ENCODE results near the gene FKRP.

FKRP gene

DNA sequence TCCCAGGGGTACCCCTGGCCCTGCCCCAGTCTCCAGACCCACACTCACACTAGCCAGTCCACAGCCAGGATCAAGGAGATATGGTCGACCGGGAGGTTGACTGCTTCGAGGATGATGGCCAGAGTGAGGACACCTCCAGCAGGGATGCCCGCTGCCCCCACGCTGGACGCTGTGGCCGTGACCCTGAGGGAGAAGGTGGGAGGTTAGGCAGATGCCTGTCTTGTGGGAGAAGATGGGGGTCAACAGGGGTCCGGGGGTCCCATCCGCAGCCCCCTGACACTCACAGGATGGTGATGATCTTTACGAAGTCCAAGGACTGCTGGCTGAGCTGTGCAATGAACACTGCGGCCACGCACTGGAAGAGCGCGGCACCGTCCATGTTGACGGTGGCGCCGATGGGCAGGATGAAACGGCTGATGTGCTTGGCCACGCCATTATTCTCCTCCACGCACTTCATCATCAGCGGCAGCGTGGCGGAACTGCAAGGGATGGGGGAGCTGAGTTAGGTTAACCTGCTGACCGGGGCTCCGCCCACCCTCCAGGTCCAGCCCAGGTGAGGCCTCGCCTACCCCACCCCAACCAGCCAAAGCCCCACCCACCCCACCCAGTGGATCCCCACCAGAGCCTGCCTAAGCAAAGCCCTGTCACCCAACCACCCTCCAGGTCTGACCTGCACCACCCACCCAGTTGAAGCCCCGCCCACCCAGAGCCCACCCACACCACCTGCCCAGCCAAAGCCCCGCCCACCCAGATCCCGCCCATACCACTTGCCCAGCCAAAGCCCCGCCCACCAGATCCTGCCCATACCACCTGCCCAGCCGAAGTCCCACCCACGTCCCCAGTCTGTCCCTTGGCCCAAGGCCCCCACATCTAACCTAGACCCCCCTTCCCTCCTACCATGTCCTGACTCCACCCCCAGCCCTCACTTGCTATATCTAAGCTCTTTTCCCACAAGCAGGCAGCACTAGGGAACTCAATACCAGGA lies 31.4 kb downstream of the FKRP start:
- no peak for TF ChIP-seq CEBPB (IDR thresholded peaks at IDR 0.05)
- no peak for TF ChIP-seq NFIC (IDR thresholded peaks at IDR 0.05)
- TF ChIP-seq ZBTB7A (IDR thresholded peaks at IDR 0.05; ENCODE audit: low read depth): peak; percentile 36; the same call in 1 of the 2 replicates

- TF ChIP-seq RAD21 (IDR thresholded peaks at IDR 0.05; ENCODE audit: low read depth): peak; percentile 29; the same call in 1 of the 2 replicates
Observed at GRCh38 chr19:46777956-46778645, 32.2 kb downstream of the FKRP start.

DNA sequence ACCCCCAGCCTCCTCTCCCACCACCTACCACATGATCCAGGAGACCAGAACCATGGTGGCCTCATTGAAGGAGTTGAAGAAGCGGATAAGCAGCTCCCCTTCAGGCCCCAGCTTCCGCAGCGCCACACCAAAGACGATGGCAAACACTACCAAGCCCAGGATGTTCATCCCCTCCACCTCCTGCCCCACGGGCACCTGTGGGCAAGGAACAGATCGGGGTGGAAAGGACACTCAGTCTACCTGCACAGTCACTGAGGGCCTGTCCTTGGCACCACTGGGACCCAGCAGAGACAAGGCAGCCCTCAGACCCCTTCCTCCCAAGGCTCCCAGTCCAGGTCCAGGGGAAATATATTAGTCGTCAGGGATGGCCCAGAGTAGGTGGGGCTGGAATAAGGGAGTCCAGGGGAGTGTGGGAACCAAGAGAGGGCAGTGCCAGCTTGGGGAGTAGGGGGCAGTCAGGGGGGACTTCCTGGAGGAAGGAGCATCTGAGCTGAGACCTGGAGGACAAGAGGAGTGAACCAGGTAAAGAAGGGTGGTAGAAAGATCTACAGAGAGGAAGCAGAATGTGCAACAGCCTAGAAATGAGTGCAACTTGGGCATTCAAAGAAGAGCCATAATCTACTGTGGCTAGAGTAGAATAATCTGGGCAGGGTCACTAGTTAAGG lies 36.6 kb downstream of the FKRP start:
- TF ChIP-seq FOXM1 (IDR thresholded peaks at IDR 0.05; ENCODE audit: borderline replicate concordance, low read depth) (no peak), CREB1 (IDR thresholded peaks at IDR 0.05; ENCODE audit: low read depth) (no peak), TCF12 (IDR thresholded peaks at IDR 0.05; ENCODE audit: low read depth) (no peak), RAD21 (IDR thresholded peaks at IDR 0.05; ENCODE audit: low read depth) (no peak), ZBTB7A (IDR thresholded peaks at IDR 0.05; ENCODE audit: low read depth) (no peak), TAF1 (IDR thresholded peaks at IDR 0.05; ENCODE audit: low read depth) (no peak)
- TF ChIP-seq, protein P1, sequence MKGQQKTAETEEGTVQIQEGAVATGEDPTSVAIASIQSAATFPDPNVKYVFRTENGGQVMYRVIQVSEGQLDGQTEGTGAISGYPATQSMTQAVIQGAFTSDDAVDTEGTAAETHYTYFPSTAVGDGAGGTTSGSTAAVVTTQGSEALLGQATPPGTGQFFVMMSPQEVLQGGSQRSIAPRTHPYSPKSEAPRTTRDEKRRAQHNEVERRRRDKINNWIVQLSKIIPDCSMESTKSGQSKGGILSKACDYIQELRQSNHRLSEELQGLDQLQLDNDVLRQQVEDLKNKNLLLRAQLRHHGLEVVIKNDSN (IDR thresholded peaks at IDR 0.05): no peak

DNA sequence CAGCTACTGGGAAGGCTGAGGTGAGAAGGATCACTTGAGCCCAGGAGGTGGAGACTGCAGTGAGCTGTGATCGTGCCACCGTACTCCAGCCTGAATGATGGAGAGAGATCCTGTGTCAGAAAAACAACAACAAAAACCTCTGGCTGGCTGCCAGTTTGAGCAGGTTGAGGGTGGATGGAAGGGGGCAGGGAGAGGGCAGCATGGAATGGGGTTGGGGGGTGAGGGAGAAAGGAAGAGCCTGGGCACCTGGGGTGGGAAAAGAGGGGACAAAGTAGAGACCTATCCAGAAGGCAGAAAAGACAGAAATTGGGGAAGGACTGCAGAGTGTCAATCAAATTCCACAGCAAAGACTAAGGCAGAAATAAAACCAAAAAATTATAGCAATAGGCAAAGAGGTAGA lies 37.8 kb downstream of the FKRP start:
- TF ChIP-seq NFIC (IDR thresholded peaks at IDR 0.05): peak; percentile 48; the same call in 1 of the 2 replicates
- no peak for TF ChIP-seq YY1 (IDR thresholded peaks at IDR 0.05; ENCODE audit: low read depth)
- no peak for TF ChIP-seq ZBTB7A (IDR thresholded peaks at IDR 0.05; ENCODE audit: low read depth)
- no peak for TF ChIP-seq EP300 (IDR thresholded peaks at IDR 0.05; ENCODE audit: borderline replicate concordance)
- no peak for TF ChIP-seq TEAD4 (IDR thresholded peaks at IDR 0.05)
- TF ChIP-seq, protein P1 (IDR thresholded peaks at IDR 0.05): no peak

DNA sequence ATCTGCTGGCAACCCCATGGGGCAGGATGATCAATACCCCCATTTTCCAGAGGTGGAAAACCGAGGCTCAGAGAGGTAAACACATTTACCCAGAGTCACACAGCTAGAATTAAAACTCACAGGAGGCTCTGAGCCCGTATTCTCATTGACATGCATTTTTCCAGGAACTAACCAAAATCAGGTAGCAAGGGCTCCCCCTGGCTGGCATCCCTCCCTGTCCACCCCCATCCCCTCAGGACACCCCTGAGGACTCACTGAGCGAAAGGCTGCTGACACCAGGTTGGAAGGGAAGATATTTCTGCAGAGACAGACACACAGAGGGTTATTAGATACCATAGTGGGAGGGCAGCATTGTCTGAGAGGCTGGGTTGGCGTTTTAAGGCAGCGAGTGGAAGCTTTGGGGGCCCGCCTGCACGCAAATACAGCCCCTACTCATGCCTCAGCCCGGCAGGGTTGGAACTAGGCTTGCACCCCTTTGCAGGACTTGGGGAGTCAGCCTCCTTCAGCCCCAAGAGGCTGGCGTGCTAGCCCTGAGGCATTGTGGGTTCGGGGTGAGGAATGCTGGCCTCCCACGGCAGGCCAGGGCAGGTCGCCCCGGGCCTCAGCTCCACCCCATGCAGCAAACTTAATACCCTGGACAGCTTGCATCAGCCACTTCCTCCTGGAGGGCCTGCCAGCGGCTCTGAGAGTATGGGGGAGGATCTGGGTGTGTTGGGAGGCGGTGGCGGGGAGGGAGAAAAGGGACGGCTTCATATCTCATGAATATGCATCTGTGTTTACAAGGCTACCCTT lies 38.6 kb downstream of the FKRP start:
- TF ChIP-seq YY1 (IDR thresholded peaks at IDR 0.05; ENCODE audit: low read depth) (0 out of 2 replicates have a peak, but pooled peaks have one; percentile 23), TEAD4 (IDR thresholded peaks at IDR 0.05) (peak; percentile 77), REST (IDR thresholded peaks at IDR 0.05; ENCODE audit: low read depth) (no peak), NFIC (IDR thresholded peaks at IDR 0.05) (peak; percentile 39; the same call in 1 of the 2 replicates), EP300 (IDR thresholded peaks at IDR 0.05; ENCODE audit: borderline replicate concordance) (peak; percentile 69; the same call in 1 of the 2 replicates), ZBTB7A (IDR thresholded peaks at IDR 0.05; ENCODE audit: low read depth) (peak; percentile 49; the same call in 1 of the 2 replicates), CEBPB (IDR thresholded peaks at IDR 0.05) (peak; percentile 80), MAX (IDR thresholded peaks at IDR 0.05) (peak; percentile 87), FOXM1 (IDR thresholded peaks at IDR 0.05; ENCODE audit: borderline replicate concordance, low read depth) (no peak), TAF1 (IDR thresholded peaks at IDR 0.05; ENCODE audit: low read depth) (peak; percentile 56; the same call in 1 of the 2 replicates), CREB1 (IDR thresholded peaks at IDR 0.05; ENCODE audit: low read depth) (no peak), EGR1 (IDR thresholded peaks at IDR 0.05) (peak; percentile 53; the same call in 1 of the 2 replicates), RAD21 (IDR thresholded peaks at IDR 0.05; ENCODE audit: low read depth) (no peak; the same call in 1 of the 2 replicates), TCF12 (IDR thresholded peaks at IDR 0.05; ENCODE audit: low read depth) (peak; percentile 77)
- TF ChIP-seq, protein P1 (IDR thresholded peaks at IDR 0.05): no peak; the same call in 1 of the 2 replicates
